HG03139 (cell line): Measurements from ENCODE around the gene BCR.
"Not testable (repeated sequence)": the region's sequence is repeated elsewhere in the genome, so short reads cannot be mapped to it uniquely, and the experiment has no call there.

Experiments
- ATAC-seq: cut with Tn5 transposase; IDR thresholded peaks from one replicate; pipeline ENCODE4 v1.9.1; 2021; ENCODE audit not compliant: unreplicated experiment

The BCR gene

DNA sequence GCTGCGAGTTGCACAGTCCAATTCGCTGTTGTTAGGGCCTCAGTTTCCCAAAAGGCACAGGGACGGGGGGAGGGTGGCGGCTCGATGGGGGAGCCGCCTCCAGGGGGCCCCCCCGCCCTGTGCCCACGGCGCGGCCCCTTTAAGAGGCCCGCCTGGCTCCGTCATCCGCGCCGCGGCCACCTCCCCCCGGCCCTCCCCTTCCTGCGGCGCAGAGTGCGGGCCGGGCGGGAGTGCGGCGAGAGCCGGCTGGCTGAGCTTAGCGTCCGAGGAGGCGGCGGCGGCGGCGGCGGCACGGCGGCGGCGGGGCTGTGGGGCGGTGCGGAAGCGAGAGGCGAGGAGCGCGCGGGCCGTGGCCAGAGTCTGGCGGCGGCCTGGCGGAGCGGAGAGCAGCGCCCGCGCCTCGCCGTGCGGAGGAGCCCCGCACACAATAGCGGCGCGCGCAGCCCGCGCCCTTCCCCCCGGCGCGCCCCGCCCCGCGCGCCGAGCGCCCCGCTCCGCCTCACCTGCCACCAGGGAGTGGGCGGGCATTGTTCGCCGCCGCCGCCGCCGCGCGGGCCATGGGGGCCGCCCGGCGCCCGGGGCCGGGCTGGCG, at the start of gene BCR:
Gene BCR, plus strand, starts transcription at position 209 of the 592 bp plus-strand sequence. CDS start 452 bp downstream, outside the sequence.
- peak; percentile 44 for ATAC-seq

DNA sequence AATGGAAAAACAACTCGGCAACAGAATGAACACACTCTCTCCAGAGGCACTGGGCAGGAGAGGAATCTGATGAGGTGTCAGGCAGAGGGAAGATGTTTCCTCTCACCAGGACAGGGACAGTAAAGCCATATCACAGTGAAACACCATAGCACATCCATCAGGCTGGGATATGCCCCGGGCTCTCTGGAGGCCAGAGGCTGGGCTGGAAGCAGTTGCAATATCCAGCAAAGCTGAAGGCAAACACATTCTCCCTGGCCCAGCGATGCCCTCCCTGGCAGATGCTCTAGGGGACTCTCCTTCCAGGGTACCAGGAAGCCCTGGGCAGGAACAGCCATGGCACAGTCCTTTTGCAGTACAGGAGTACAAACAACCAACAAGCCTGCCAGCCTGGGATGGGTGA, 49.6 kb upstream of the BCR start:
- ATAC-seq = no peak

DNA sequence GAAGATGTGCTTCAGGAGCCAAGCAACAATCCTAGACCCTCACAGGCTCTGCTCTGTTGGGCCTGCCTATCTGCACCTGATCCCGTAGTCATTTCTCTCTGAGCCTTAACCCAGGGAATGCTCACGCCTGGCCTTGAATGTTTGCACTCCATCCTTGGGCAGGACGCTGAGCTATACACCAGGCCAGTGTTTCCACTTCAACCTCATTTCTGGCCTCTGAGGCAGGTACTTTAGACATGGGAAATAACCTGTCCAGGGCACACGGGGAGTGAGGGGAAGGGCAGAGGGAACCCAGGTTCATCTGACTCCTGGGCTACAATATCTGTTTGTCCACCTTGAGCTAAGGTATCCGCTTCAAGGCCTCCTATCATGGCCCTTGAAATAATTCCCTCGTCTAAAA, 48.4 kb upstream of the BCR start:
- no peak for ATAC-seq

DNA sequence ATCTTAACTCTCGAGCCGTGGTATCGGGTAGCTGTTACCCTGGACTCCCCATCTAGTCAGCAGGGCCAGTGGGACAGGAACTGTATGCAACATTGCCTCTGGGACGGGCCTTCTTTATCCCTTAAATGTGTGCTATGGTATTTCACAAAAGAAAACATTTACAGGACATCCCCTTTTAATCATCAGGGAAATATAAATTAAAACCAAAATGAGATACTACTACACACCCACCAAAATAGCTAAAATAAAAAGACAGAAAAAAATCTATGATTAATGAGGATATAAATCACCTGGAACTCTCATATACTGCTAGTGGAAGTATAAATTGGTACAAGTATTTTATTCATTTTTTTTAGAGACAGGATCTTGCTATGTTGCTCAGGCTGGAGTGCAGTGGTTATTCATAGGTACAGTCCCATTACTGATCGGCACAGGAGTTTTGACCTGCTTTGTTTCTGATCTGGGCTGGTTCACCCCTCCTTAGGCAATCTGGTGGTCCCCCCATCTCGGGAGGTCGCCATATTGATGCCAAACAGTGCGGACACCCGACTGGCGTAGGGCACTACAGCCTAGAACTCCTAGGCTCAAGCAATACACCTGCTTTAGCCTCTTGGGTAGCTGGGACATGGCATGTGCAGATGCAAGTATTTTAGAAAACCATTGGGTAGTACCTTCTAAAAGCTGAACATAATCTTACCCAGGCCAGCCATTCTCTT, 47.8 kb upstream of the BCR start:
- no peak for ATAC-seq

DNA sequence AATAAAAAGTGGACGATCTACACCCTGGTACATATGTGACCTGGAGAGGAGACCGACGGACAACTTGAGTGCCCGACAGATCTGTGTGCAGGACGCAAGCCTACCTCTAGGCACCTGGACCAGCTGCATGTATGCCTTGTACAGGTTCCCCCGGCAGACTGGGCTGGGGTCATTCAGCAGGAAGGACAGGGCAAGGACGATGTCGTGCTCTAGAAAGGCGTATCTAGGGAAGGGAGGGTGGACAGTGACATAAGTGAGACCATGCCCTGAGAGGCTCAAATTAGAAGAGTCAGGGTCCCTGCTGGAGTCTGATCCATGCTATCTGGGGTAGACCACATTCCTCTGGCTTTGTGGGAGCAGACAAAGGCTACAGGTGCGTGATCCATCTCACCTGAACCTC, 46.4 kb upstream of the BCR start:
- ATAC-seq = no peak

DNA sequence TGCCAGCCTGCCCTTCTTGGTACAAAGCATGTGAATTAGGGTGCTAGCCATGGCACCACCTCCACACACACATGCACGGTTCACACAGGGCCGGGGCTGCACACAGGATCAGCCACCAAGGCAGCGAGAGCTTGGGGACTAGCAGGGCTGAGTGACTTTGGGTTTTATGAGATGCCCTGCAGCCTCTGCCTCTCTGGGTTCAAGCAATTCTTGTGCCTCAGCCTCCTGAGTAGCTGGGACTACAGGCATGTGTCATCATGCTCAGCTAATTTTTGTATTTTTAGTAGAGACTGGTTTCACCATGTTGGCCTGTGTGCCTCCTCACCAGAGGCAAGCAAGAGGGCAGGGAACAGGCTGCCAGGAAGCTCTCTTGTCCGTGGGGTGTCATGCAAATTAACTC, 43.3 kb upstream of the BCR start:
- ATAC-seq = not testable (repeated sequence)

DNA sequence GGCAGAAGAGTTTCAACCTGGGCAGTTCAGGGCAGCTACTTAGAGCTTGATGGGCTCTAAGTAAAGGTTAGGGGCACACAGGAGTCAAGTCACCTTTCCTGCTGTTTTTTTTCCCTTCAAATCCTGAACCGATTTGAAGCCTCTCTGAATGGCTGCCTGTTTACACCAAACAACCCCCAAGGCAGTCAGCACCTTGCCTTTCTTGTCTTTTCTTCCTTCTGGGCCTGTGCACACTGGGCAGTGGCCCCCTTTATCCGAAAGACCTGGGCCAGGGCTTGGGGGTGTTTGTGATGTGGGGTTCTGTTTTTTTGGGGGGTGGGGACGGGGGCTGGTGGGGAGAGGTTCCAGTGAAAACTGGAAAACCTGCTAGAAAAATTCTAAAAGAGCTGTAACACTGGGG, 42.8 kb upstream of the BCR start:
- no peak for ATAC-seq

DNA sequence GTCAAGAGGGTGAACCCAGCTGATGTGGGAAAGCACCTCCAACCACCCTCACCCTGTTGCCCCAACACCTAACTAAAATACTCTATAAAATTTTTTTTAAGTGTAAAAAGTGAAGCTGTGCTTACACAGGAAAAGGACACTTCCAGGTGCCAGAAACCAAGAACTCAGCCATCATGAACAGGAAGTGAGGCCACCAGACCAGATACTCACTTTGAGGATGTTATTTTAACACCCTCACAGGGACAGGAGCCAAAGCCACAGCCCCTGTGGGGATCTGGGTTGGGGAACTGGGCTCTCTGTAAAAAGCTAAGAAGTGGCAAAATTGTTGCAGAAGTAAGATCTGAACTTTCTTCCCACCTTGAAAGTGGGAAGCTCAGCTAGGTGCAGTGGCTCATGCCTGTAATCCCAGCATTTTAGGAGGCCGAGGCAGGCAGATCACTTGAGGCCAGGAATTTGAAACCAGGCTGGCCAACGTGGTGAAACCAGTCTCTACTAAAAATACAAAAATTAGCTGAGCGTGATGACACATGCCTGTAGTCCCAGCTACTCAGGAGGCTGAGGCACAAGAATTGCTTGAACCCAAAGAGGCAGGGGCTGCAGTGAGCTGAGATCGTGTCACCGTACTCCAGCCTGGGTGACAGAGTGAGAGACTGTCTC, 42.3 kb upstream of the BCR start:
- ATAC-seq = no peak

DNA sequence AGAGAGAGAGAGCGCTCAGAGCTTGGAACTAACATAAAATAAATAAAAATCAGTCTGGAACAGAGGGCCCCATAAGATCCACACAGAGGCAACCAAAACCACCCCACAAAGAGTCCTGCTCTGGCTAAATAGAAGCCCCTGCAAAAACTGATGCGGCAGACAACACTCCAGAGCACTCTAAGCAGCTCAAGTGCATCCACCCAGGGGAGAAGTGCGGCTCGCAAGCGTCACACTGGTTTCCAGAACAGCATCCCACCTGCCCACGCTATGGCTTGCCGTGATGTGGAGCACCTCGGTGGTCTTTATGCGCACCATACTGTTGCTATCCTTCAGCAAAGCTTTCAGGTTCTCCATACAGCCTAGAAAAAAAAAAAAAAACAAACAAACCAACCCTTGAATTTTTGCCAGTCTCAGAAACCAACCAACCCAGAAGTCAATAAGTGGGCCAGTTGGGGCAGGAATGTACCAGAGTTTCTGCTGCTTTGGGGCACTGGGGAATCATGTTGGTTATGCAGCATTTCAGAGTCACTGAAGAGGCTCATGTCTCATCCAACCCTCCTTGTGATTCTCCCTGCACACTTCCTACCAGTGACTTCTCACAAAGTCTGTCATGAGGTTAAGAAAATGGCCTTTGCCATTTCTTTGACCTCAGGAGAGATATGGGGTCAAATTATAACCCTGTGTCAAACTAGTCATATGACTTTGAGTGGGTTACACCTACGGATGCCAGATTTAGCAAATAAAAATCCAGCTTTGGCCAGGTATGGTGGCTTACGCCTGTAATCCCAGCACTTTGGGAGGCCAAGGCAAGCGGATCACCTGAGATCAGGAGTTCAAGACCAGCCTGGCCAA, 41.5 kb upstream of the BCR start:
- ATAC-seq = no peak

DNA sequence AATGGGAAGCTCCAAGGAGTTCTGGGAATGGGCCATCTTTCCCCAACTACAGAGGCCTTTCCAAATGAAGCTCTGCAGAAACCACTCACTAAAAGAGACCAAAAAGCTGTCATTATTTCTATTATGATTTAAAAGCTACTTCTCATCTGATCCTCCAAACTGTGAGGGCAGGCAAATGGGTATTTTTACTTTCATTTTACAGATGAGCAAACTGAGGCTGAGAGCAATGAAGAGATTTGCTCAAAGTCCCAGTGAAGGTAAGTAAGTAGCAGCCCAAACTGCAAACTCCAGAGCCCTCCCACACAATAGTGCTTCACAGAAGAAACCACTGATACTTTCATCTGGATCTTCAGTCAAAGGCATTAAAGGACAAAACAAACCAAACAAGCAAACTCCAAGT, 39.9 kb upstream of the BCR start:
- ATAC-seq = no peak

DNA sequence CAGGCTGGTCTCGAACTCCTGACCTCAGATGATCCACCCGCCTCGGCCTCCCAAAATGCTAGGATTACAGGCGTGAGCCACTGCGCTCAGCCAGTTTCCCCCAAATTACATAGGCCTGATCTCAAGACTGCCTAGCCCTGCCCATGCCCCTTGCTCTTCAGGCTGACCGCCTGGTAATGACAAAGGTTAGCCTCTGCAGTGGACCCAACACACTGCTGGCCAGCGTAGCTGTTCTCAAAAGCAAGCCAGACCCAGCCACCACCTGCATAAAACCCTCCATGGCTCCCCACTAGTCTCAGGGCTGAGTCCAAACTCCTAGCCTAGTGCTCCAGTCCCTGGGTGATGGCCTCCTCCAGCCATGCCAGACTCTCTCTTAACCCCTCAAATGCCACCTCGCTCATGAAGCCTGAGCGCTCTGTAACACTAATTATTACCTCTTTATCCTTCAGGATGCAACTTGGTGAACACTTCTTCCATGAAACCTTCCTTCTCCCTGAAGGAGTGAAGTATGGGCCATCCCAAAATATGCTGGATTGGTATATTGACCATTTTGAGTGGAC, 37.7 kb upstream of the BCR start:
- ATAC-seq = no peak

DNA sequence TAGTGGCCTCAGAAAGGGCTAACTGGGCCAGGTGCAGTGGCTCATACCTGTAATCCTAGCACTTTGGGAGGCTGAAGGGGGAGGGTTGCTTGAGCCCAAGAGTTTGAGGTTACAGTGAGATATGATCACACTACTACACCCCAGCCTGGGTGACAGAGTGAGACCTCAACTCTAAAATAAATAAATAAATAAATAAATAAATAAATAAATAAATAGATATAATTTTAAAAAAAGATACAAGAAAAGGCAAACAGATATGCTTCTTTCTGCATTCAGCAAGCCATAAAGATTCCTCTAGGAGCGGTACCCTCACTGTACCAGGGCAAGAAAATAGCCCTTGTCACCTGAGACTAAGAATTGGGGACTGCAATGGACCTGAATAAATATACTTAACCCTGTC, 37.2 kb upstream of the BCR start:
- ATAC-seq = no peak

DNA sequence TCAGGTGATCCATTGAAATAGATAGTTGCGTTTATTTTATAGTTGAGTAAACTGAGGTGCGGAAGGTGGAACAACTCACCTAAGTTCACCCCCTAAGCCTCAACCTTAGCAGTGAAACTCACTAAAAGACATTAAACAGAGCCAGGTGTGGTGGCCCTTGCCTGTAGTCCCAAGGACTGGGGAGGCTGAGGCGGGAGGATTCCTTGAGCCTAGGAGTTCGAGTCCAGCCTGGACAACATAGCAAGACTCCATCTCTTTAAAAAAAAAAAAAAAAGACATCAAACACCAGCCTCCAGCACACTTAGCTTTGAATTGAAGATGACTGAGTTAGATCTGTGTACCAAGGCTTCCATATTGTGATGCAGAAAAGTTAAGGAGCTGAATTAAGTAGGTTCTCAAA, 35.9 kb upstream of the BCR start:
- no peak for ATAC-seq

DNA sequence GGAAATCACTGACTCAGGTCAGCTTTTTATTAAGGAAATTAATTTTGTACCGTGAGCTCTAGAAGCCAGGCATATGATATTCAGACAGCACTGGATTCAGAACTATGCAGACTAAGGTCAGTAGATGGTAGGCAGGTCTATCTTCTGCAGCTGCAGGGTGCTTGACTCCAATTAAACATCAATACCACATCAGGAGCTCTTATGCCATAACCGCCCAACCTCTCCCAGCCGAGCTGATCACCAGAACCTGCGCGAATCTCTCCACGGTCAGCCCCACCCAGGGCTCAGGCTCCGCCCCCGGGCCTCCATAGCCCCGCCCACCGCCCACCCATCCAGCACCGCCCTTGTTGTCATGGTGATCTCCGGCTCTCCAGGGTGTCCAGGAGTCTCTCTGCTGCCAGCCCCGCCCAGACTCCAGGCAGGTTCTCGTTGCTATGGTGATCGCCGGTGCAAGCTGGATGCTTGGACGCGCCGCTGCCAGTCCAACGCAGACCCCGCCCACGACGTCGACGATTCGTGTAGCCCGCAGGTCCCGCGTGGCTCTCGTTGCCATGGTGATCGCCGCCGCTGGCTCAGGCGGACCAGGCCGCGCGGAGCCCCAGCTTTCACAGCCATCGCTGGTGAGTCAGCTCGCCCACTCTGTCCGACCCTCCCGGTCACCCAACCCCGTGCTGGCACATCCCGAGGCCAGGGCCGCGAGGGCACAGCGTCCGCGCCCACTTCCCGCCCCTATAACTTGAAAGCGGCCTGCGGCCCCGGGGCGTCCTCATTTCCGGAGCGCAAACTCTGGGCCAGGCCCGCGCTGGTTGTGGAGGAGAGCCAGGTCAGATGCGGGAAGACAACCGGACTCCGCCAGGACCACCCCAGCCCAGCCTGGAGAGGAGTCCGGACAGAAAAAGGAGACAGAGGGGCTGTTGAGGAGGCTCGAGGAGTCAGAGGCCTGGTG, 35.1 kb upstream of the BCR start, which contains the start of gene RAB36:
Gene RAB36, plus strand, starts transcription at position 546 of the 946 bp plus-strand sequence. CDS start 1,140 bp downstream, outside the sequence.
- no peak for ATAC-seq

DNA sequence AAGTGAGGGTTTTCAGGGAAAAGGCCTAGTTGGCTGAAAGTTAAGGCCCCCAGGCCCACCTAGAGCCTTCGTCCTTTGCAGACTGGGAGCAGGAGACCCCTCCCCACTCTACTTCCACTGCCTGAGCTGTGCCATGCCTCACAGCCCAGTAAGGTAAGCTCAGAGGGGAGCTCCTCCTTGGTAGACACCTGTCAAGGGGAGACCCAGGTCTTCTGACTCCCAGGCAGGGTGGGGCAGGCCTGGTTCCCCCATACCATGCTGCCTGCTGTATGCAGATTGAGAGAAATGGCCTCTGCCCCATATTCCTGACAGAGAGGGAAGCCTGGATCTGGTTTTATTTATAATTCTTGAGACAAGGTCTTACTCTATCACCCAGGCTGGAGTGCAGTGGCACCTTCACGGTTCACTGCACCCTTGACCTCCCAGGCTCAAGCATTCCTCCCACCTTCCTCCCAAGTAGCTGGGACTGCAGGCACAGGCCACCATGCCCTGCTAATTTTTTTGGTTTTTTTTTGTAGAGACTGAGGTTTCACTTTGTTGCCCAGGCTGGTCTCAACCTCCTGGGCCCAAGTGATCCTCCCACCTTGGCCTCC, 34.3 kb upstream of the BCR start:
- no peak for ATAC-seq

DNA sequence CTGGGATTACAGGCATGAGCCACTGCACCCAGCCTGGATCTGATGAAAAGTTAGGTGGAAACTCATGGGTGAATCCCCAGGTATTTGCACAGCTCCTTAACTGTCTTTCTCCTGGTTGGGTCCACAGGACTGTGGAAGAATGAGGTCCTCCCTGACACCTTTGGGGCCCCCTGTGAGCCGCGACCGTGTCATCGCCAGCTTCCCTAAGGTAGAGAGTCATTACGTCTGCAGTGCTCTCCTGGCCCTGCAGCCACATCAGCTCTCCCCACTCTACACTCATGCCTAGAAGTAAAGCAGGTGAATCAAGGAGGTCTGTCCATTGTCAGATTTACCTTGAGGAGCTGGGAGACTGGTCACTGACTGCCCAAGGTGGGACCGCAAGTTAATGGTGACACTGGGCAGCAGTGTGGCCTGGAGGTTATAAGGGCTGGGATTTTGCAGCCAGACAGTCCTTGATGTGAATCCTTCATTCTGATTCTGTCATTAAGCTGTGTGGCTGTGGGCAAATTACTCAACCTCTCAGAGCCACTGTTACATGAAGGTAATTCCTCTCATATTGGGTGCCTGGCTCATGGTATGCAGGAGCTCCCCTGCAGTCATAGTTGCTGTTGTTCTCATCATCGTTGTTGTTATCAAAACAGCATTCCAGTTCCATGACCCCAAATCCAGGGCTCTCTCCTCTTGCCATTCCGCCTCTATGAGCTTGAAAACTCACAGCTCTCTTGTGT, 33.7 kb upstream of the BCR start:
- ATAC-seq = no peak

DNA sequence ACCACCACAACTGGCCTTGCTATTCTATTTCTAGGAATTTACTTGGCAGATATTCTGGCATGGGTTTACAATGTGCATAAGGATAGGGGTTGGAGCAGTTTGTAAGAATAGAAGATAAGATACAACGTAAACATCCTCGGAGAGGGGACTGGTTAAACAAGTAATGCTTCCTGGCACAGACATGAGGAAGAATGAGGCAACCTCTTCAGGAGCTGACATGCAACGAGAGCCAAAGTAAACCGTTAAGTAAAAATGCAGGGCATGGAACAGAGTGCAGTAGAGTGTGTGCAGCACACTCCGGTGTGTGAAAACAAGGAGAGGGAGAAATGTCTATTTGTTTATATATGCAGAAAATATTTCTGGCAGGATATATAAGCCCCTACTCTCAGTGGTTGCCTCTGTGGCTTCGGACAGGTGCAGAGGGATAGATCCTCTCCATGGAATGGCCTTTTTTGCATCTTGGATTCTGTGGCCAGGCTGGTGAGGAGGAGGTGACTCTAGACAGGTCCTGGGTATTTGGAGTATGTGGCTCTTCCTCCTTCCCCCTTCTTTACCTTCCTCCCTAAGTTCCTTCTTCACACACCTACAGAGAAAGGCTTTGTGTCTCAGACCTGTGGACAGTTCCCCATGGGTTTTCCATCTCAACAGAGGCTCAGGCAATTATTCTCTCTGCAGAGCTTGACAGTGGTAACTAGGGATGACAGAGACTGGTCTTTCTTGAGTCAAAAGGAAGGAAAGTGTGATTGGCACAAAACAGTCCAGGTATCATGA, 32.5 kb upstream of the BCR start:
- ATAC-seq = no peak

DNA sequence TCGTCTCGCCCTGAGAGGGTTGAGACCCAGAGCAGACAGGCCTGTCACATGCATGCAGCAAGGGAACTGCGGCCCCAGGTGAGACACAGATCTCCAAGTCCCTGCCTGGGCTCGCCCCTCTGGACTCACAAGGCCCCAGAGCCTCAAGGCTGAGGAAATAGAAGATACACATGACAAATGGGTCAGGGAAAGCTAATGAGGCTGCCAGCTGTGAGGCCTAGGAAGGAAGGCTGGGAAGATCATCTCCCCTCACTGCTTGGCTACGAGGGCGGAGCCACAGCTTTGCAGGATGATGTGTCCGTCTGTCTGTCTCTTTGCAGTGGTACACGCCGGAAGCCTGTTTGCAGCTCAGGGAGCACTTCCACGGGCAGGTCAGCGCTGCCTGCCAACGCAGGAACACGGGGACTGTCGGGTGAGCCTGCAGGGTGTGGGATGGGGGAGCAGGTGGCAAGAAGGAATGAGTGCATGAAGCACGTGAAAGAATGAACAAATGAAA, 30.5 kb upstream of the BCR start:
- no peak for ATAC-seq
